H1 (cell line): ENCODE data around the gene UROC1. TPM values are rescaled to one million over a fixed set of nuclear protein-coding genes. Genes with fewer than 3 reads are reported as not detected.

Experiments
- CTCF ChIA-PET: fragments of 300-600 bp; sonication (Branson Sonifier 250); formaldehyde crosslinking; loops from one replicate; lab custom pipeline; 2021; ENCODE audit not compliant: partially characterized antibody; lab: Charles Lee
- POLR2A ChIA-PET: fragments of 300-600 bp; sonication (Branson Sonifier 250); formaldehyde crosslinking; loops from one replicate; lab custom pipeline; 2021; ENCODE audit warnings: inconsistent platforms; ENCODE audit not compliant: partially characterized antibody; lab: Charles Lee
- DNase-seq, 2 experiments: peaks; one replicate each; pipeline versions ENCODE4 v3.0.0 to v3.0.0-alpha.2; 2010 to 2022; ENCODE audit warnings: low spot score in 2 of 2, low read depth in 1 of 2, mixed read lengths in 1 of 2
- FAIRE-seq: peaks from 2 replicates; lab custom pipeline; 2011; peaks lifted over from hg19 to GRCh38; lab: Jason Lieb, UNC
- H2AFZ ChIP-seq: 2 replicates; pipeline ENCODE4 v1.8.1; 2012; ENCODE audit warnings: low read length, inconsistent platforms
- H2AK5ac ChIP-seq: 2 replicates; pipeline ENCODE4 v1.6.1; 2013; ENCODE audit warnings: low read depth, low read length
- H2BK120ac ChIP-seq: replicated peaks from 2 replicates; pipeline ENCODE3; 2013; ENCODE audit warnings: low read depth, low read length, inconsistent platforms
- H2BK12ac ChIP-seq: 2 replicates; pipeline ENCODE4 v1.6.1; 2013; ENCODE audit warnings: low read depth, low read length
- H2BK15ac ChIP-seq: 2 replicates; pipeline ENCODE4 v1.6.1; 2013; ENCODE audit warnings: low read length
- H2BK20ac ChIP-seq: 2 replicates; pipeline ENCODE4 v1.6.1; 2013; ENCODE audit warnings: low read length
- H2BK5ac ChIP-seq: 2 replicates; pipeline ENCODE4 v1.6.1; 2013; ENCODE audit warnings: low read depth, low read length
- H3K14ac ChIP-seq: 2 replicates; pipeline ENCODE4 v1.6.1; 2013; ENCODE audit warnings: inconsistent platforms; ENCODE audit not compliant: insufficient read length
- H3K18ac ChIP-seq: 2 replicates; pipeline ENCODE4 v1.6.1; 2013; ENCODE audit warnings: low read length; ENCODE audit errors: extremely low read depth
- H3K23ac ChIP-seq: 2 replicates; pipeline ENCODE4 v1.6.1; 2013; ENCODE audit warnings: inconsistent platforms; ENCODE audit not compliant: insufficient read length
- H3K23me2 ChIP-seq: 2 replicates; pipeline ENCODE4 v1.6.1; 2013; ENCODE audit warnings: low read depth, low read length
- H3K27ac ChIP-seq: 2 replicates; pipeline ENCODE4 v1.6.1; 2011; ENCODE audit warnings: low read depth, low read length, inconsistent platforms
- H3K27me3 ChIP-seq, 4 experiments: replicated peaks in 1 of 4; 1 replicate in 1 of 4; 2 replicates in 3 of 4; pipeline versions ENCODE4 v1.6.1 to v1.8.1; 2011 to 2013; ENCODE audit warnings: low read length in 3 of 4, mild to moderate bottlenecking in 3 of 4, inconsistent platforms in 2 of 4, mixed read lengths in 2 of 4, moderate library complexity in 1 of 4; ENCODE audit not compliant: control insufficient read depth in 3 of 4, insufficient read depth in 3 of 4; ENCODE audit errors: extremely low read depth in 1 of 4
- H3K36me3 ChIP-seq, 4 experiments: 2 replicates each; pipeline versions ENCODE4 v1.6.1 to v1.8.1; 2011 to 2013; ENCODE audit warnings: mild to moderate bottlenecking in 4 of 4, low read length in 3 of 4, moderate library complexity in 2 of 4, control low read depth in 1 of 4, inconsistent platforms in 1 of 4; ENCODE audit not compliant: insufficient read depth in 4 of 4, control insufficient read depth in 2 of 4
- H3K4ac ChIP-seq: replicated peaks from 2 replicates; pipeline ENCODE3; 2013; ENCODE audit warnings: low read length, low read depth, mixed read lengths, inconsistent platforms; ENCODE audit not compliant: insufficient read length
- H3K4me1 ChIP-seq, 4 experiments: replicated peaks in 1 of 4; 1 replicate in 1 of 4; 2 replicates in 3 of 4; pipeline versions ENCODE4 v1.6.1 to v1.8.1; 2011 to 2013; ENCODE audit warnings: low read length in 3 of 4, inconsistent platforms in 2 of 4, mixed read lengths in 1 of 4; ENCODE audit not compliant: insufficient read depth in 4 of 4, control insufficient read depth in 3 of 4
- H3K4me2 ChIP-seq, 2 experiments: 2 replicates each; pipeline versions ENCODE4 v1.6.1 to v1.8.1; 2011 to 2013; ENCODE audit warnings: low read depth in 2 of 2, low read length in 2 of 2, control low read depth in 1 of 2, inconsistent platforms in 1 of 2, mild to moderate bottlenecking in 1 of 2; ENCODE audit not compliant: insufficient read depth in 1 of 2
- H3K4me3 ChIP-seq, 4 experiments: fragments of 200-600, 300-600 bp in 1 of 4; sonication (generic), shearing (Covaris generic), sonication (Bioruptor Twin) in 1 of 4; 2 replicates each; pipeline versions ENCODE4 v1.5.1 to v1.8.1; 2011 to 2016; ENCODE audit warnings: low read length in 4 of 4, low read depth in 3 of 4, control low read depth in 2 of 4, inconsistent platforms in 2 of 4, mild to moderate bottlenecking in 2 of 4, mixed read lengths in 1 of 4, moderate library complexity in 1 of 4; ENCODE audit not compliant: insufficient read depth in 2 of 4; ENCODE audit errors: extremely low read depth in 1 of 4
- H3K56ac ChIP-seq: replicated peaks from 2 replicates; pipeline ENCODE3; 2013; ENCODE audit warnings: low read depth, mild to moderate bottlenecking, mixed read lengths, low read length, inconsistent platforms; ENCODE audit not compliant: insufficient read length
- H3K79me1 ChIP-seq: 2 replicates; pipeline ENCODE4 v1.6.1; 2013; ENCODE audit warnings: low read depth, low read length, control low read depth
- H3K79me2 ChIP-seq, 2 experiments: 2 replicates each; pipeline versions ENCODE4 v1.6.1 to v1.8.1; 2012 to 2013; ENCODE audit warnings: low read length in 2 of 2, mild to moderate bottlenecking in 2 of 2, inconsistent platforms in 1 of 2; ENCODE audit not compliant: insufficient read depth in 2 of 2, control insufficient read depth in 1 of 2
- H3K9ac ChIP-seq, 4 experiments: replicated peaks in 1 of 4; 1 replicate in 1 of 4; 2 replicates in 3 of 4; pipeline versions ENCODE4 v1.6.1 to v1.8.1; 2011 to 2013; ENCODE audit warnings: low read depth in 3 of 4, low read length in 3 of 4, control low read depth in 2 of 4, mild to moderate bottlenecking in 2 of 4, moderate library complexity in 2 of 4, inconsistent platforms in 1 of 4; ENCODE audit errors: extremely low read depth in 1 of 4
- H3K9me3 ChIP-seq, 2 experiments: 2 replicates each; pipeline versions ENCODE4 v1.6.1 to v1.8.1; 2012 to 2013; ENCODE audit warnings: mild to moderate bottlenecking in 2 of 2, moderate library complexity in 2 of 2, control low read depth in 1 of 2, inconsistent platforms in 1 of 2, low read depth in 1 of 2, low read length in 1 of 2, mixed read lengths in 1 of 2; ENCODE audit not compliant: insufficient read depth in 2 of 2
- H4K20me1 ChIP-seq, 2 experiments: replicated peaks in 1 of 2; 2 replicates each; pipeline versions ENCODE3 to v1.8.1; 2011 to 2013; ENCODE audit warnings: inconsistent platforms in 2 of 2, low read length in 2 of 2, mild to moderate bottlenecking in 1 of 2; ENCODE audit not compliant: insufficient read depth in 2 of 2, control insufficient read depth in 1 of 2
- H4K5ac ChIP-seq: 2 replicates; pipeline ENCODE4 v1.6.1; 2013; ENCODE audit warnings: low read length, low read depth, mixed read lengths, inconsistent platforms; ENCODE audit not compliant: insufficient read length
- H4K8ac ChIP-seq: 2 replicates; pipeline ENCODE4 v1.8.0; 2013; ENCODE audit warnings: mild to moderate bottlenecking, moderate library complexity, low read length, inconsistent platforms; ENCODE audit not compliant: insufficient read depth; ENCODE audit errors: extremely low read depth
- H4K91ac ChIP-seq: replicated peaks from 2 replicates; pipeline ENCODE3; 2013; ENCODE audit warnings: low read length, mixed read lengths, inconsistent platforms; ENCODE audit not compliant: insufficient read length
- CEBPB ChIP-seq: IDR thresholded peaks from 2 replicates; pipeline ENCODE4 v1.6.1; 2012; ENCODE audit warnings: low read depth, low read length
- CHD2 ChIP-seq: IDR thresholded peaks from 2 replicates; pipeline ENCODE4 v1.6.1; 2012; ENCODE audit warnings: low read length, improper control_type of control experiment
- GABPA ChIP-seq: IDR thresholded peaks from 2 replicates; pipeline ENCODE4 v1.6.1; 2011; ENCODE audit warnings: mild to moderate bottlenecking, low read length, moderate library complexity, borderline replicate concordance; ENCODE audit not compliant: insufficient read depth
- HDAC2 ChIP-seq, 2 experiments: fragments of 300-600 bp in 1 of 2; sonication (generic) in 1 of 2; IDR thresholded peaks; 2 replicates each; pipeline ENCODE4 v1.6.1; 2011 to 2012; ENCODE audit warnings: low read depth in 2 of 2, low read length in 2 of 2, mild to moderate bottlenecking in 2 of 2, moderate library complexity in 2 of 2, borderline replicate concordance in 1 of 2, inconsistent platforms in 1 of 2
- RFX5 ChIP-seq: IDR thresholded peaks from 2 replicates; pipeline ENCODE4 v1.6.1; 2011; ENCODE audit warnings: low read depth, low read length, improper control_type of control experiment, borderline replicate concordance
- RNF2 ChIP-seq: fragments of 200-900, 300-1000 bp; sonication (generic); IDR thresholded peaks from 2 replicates; pipeline ENCODE4 v1.7.1; 2016; ENCODE audit warnings: borderline replicate concordance, low read depth, mild to moderate bottlenecking, antibody characterized with exemption, low read length; ENCODE audit not compliant: poor library complexity, severe bottlenecking; ENCODE audit errors: missing control alignments
- USF2 ChIP-seq: IDR thresholded peaks from 2 replicates; pipeline ENCODE4 v1.6.1; 2011; ENCODE audit warnings: low read length, improper control_type of control experiment
- WGBS, 2 experiments: shearing (Covaris generic) in 1 of 2; methylation state at CpG; one replicate each; pipeline versions ENCODE4 v1.1.6 to v1.1.7; 2013 to 2015; ENCODE audit warnings: low lambda C conversion rate in 2 of 2, mixed read lengths in 2 of 2, inconsistent platforms in 1 of 2, low coverage in 1 of 2, missing lambda C conversion rate in 1 of 2; ENCODE audit not compliant: insufficient replicate concordance in 2 of 2, insufficient coverage in 1 of 2, insufficient read length in 1 of 2; ENCODE audit errors: extremely low coverage in 1 of 2, missing lambda C conversion rate in 1 of 2; 5-methylcytosine and 5-hydroxymethylcytosine counted together
- polyA plus RNA-seq, 7 experiments: library from polyadenylated mRNA; depleted of rRNA in 3 of 7; stranded (reverse) in 5 of 7; unstranded in 2 of 7; fragments of >200 nt in 5 of 7; fragments of 200-250 nt in 2 of 7; gene quantifications; 1 replicate in 5 of 7; 2 replicates in 1 of 7; 4 replicates in 1 of 7; pipeline versions ENCODE4 v1.2.1 to v1.2.3, GENCODE V29; 2011 to 2013; ENCODE audit warnings: missing spikeins in 2 of 7, mixed read lengths in 2 of 7
- total RNA-seq: library from RNA; stranded (reverse); fragmentation: NEBNext Ultra II Directional; extraction: Animal tissue kit (Norgen Biotek cat#: 25700); gene quantifications from 2 replicates; pipeline ENCODE4 v1.2.1, GENCODE V29; 2021

Gene UROC1
- total and polyA plus RNA-seq, 2 of the 8 experiments (the other 6 are each of a cell fraction or from before 2014, with no cell fraction given) = 0.03 TPM; not detected in 1

GRCh38 chr3:126502656-126503055 is 14.9 kb downstream of the UROC1 start:
- peaks cover 0 to 3% of the 10 kb centered on the region in 2 experiments; a peak in 1 of 4 replicates for H3K79me2 ChIP-seq
- H3K4me2 ChIP-seq = no peak overlapping the region
- no peak overlapping the region for H2BK120ac ChIP-seq
- no peak overlapping the region; a peak in 1 of 7 replicates for H3K9ac ChIP-seq
- peaks cover 0 to 22% (median 16%) of the 10 kb centered on the region in 4 experiments; a peak in 6 of 7 replicates for H3K4me1 ChIP-seq
- no peak overlapping the region for H4K5ac ChIP-seq
- H3K4ac ChIP-seq = peak overlapping the region; percentile 93
- H3K23me2 ChIP-seq = peaks cover 2% of the 10 kb centered on the region; the same call in 1 of the 2 replicates
- H3K27me3 ChIP-seq = no peaks in the 10 kb centered on the region; a peak in 1 of 7 replicates
- peak overlapping the region; percentile 29; the same call in 1 of the 2 replicates for H2BK12ac ChIP-seq
- peak overlapping the region; percentile 56 for H2AK5ac ChIP-seq
- DNase-seq (no peak), FAIRE-seq (peak; percentile 39)
- CTCF ChIA-PET = interaction anchor here (1.0 kb wide), 1 partner anchor 9 kb away, joined by 3 read pairs; no protein-coding TSS in a partner anchor
- no peak overlapping the region for H3K23ac ChIP-seq
- no peaks in the 10 kb centered on the region; the same call in 1 of the 2 replicates for H3K79me1 ChIP-seq
- 0 out of 2 replicates have a peak overlapping the region, but pooled peaks have one; percentile 61 for H2BK15ac ChIP-seq
- H4K8ac ChIP-seq = no peak overlapping the region
- H2BK5ac ChIP-seq = no peak overlapping the region
- H3K9me3 ChIP-seq = no peaks in the 10 kb centered on the region
- H2BK20ac ChIP-seq = no peak overlapping the region
- POLR2A ChIA-PET = no interaction called here
- H3K18ac ChIP-seq = no peak overlapping the region
- H3K56ac ChIP-seq = no peak overlapping the region
- no peaks in the 10 kb centered on the region; a peak in 1 of 8 replicates for H3K36me3 ChIP-seq
- H3K4me3 ChIP-seq = no peak overlapping the region
- H2AFZ ChIP-seq = no peak overlapping the region
- H4K20me1 ChIP-seq = peaks cover 0 to 6% of the 10 kb centered on the region in 2 experiments
- WGBS, 2 experiments = 90% methylated on average over 1 of the region's 1 CpG; no CpG with 5 or more reads in 1 of the 2 experiments
- no peak for TF ChIP-seq USF2
- no peak for TF ChIP-seq RNF2
- no peak for TF ChIP-seq CHD2
- no peak for TF ChIP-seq CEBPB
- TF ChIP-seq RFX5 = no peak
- TF ChIP-seq HDAC2 (IDR thresholded peaks at IDR 0.05; ENCODE audit: borderline replicate concordance in 1 of 2, low read depth in 2 of 2, low read length in 2 of 2) = no peak
- TF ChIP-seq GABPA = no peak
- no peak overlapping the region for H3K27ac ChIP-seq
- no peak overlapping the region for H3K14ac ChIP-seq
- peak overlapping the region; percentile 8 for H4K91ac ChIP-seq
